ENCODE data around the gene CAP2.

DNA sequence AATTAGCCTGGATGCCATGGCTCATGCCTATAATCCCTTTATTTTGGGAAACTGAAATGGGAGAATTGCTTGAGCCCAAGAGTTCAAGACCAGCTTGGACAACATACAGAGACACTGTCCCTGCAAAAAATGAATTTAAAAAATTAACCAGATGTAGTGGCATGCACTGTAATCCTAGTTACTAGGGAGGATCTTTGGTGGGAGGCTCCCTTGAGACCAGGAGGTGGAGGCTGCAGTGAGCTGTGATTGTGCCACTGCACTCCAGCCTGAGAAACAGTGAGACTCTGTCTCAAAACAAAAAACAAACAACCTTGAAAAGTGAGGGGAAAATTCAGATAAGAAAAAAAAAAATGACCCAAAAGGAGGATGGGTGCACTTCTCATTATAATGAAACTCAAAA, 23.4 kb downstream of the CAP2 start:
- TF ChIP-seq, protein P1, sequence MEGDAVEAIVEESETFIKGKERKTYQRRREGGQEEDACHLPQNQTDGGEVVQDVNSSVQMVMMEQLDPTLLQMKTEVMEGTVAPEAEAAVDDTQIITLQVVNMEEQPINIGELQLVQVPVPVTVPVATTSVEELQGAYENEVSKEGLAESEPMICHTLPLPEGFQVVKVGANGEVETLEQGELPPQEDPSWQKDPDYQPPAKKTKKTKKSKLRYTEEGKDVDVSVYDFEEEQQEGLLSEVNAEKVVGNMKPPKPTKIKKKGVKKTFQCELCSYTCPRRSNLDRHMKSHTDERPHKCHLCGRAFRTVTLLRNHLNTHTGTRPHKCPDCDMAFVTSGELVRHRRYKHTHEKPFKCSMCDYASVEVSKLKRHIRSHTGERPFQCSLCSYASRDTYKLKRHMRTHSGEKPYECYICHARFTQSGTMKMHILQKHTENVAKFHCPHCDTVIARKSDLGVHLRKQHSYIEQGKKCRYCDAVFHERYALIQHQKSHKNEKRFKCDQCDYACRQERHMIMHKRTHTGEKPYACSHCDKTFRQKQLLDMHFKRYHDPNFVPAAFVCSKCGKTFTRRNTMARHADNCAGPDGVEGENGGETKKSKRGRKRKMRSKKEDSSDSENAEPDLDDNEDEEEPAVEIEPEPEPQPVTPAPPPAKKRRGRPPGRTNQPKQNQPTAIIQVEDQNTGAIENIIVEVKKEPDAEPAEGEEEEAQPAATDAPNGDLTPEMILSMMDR (IDR thresholded peaks at IDR 0.05) = no peak
- TF ChIP-seq EP300 (IDR thresholded peaks at IDR 0.05) (no peak), POLR2AphosphoS5 (IDR thresholded peaks at IDR 0.05) (no peak)
